Activated CD4-positive, CD25-positive, alpha-beta regulatory T cell treated with anti-CD3 and anti-CD28 coated beads, Interleukin-2, amount 50 U/mL, for 16 hours (primary cell): ENCODE results near the gene DRGX.

Experiments used
- DNase-seq: peaks from one replicate; pipeline ENCODE4 v3.0.0-alpha.2; 2020; ENCODE audit warnings: low read depth, low spot score

Gene DRGX

DNA sequence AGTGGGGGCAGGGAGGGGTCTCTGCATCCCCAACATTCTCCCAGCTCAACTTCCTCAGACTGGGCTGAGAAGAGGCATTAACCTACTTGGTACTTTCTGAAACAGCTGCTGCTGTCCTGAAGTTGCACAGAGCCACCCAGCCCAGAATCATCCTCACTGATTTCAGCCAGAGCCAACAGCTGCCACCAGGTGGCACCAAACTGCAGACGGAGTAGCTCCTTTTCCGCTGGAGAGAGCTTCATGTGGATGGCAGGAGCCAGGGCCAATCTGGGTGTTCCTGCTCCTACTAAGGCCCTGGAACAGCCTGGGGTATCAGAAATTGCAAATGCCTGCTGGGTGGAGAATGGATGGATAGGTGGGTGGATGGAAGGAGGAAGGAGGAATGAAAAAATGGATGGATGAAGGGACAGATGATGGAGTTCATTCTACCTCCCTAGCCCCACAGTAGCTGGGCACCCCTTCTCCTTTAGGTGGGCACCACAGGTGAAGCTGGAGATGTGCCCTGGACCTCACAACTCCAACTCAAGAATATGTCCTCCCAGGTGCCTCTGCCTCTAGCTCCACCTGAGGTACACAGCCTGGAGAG lies 11.8 kb upstream of the DRGX start:
- DNase-seq, result peak; percentile 34

- DNase-seq, result no peak
Measured at GRCh38 chr10:49407151-49407550, 11.3 kb upstream of the DRGX start.

GRCh38 chr10:49404321-49404878 lies 8.5 kb upstream of the DRGX start:
- no peak for DNase-seq

- no peak for DNase-seq
Measured at GRCh38 chr10:49403363-49403762, 7.5 kb upstream of the DRGX start.

- no peak for DNase-seq
Measured at GRCh38 chr10:49400365-49400764, 4.5 kb upstream of the DRGX start.

- DNase-seq, result no peak
Measured at GRCh38 chr10:49398986-49399385, 3.1 kb upstream of the DRGX start.

DNA sequence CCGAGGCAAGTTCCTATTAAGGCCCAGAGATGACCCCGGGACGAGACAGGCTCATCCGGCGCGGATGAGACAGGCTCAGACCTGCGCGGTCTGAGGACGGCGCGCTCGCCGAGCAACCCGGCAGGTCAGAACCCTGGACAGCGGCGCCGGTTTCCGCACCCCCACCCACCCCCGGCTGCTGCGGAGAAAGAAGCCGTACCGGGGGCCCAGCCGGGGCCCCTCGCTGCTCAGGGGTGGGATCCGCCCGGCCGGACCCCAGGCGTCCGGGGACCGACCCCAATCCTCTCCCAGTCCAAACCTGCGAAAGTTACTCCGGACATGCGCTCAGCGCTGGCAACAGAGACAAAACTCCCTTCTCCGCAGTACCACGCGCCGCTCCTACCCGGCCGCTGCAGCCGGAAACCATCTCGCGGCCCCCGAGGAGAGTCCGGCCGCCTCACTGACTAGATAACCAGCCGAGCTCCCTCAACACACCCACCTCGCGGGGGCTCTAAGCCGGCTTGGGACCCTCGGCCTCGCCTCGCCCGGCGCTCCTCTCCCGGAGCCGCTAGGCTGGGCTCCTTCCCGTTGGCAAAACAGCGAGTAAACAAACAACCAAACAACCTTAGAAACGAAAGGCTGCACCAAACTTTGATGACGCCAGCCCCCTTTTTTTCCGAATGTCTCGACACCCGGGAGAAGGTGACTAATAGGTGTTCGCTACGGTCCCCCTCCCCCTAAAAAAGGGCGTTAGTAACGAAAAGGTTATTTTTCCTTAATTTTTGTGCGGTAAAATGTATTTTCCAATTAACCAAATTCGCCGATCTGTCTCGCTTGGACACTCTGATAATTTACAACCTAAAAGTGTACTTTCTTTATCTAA lies 2.3 kb upstream of the DRGX start:
- DNase-seq, result no peak

- no peak for DNase-seq
Measured at GRCh38 chr10:49397036-49397999, 1.4 kb upstream of the DRGX start.

- no peak for DNase-seq
Measured at GRCh38 chr10:49396666-49396999, 744 bp upstream of the DRGX start.

GRCh38 chr10:49394933-49395740 lies 752 bp downstream of the DRGX start:
- no peak for DNase-seq

GRCh38 chr10:49393757-49394156 lies 2.1 kb downstream of the DRGX start:
- DNase-seq, result no peak

DNA sequence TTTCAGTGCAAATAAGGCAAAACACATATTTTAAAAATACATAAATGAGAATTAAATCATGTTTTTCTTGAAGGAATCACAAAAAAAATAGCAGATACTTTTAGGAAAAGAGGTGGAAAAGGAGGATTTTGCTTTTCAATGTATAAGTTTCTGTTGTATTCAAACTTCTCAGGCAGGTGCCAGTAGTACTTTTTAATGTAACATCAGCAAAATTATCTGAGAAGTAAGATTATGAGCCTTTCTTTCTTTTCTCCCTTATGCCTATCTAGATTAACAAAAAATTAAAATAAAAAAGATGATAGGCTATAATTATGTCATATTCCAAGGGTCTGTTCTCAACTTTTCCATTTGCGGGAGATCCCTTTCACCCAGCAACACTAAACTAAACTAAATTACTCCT lies 2.6 kb downstream of the DRGX start:
- DNase-seq, result no peak

GRCh38 chr10:49389361-49389933 lies 6.4 kb downstream of the DRGX start:
- DNase-seq, result no peak

- DNase-seq, result no peak
Measured at GRCh38 chr10:49388161-49388560, 7.7 kb downstream of the DRGX start.

DNA sequence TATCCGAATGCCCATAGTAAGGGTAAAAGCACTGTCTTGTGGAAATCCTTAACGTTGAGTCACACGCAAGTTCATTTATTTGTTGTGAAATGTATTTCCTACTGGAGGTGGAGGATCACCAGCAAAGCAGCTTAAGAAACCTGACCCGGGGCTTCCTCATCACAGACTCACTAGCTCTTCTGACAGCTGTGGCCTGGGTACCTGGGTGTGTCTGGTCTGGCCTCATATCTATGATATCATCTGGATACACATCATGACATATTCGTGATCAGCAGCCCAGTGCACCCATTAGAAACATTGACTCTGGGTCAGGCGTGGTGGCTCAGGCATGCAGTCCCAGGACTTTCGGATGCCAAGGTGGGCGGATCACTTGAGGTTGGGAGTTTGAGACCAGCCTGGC lies 8.8 kb downstream of the DRGX start:
- DNase-seq, result no peak

GRCh38 chr10:49385939-49386922 lies 9.7 kb downstream of the DRGX start:
- DNase-seq, result no peak

GRCh38 chr10:49384268-49384953 lies 11.5 kb downstream of the DRGX start:
- DNase-seq, result no peak

DNA sequence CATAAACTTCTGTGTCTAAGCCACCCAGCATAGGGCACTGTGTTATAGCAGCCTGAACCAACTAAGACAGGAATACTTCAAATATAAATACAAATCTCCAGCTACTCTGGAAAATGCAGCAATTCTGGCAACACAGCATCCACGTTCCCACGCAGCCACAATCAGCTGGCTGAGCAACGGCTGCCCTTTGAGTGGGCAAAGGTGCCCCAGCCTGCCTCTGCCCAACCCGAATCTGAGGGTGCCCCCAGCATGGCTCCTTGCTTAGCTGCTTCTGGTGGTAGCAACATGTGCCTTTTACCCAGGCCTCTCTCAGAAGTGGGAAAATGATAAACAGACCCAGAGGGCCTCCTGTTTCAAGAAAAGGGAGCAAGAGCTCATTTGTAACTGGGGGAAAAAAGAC lies 12.0 kb downstream of the DRGX start:
- no peak for DNase-seq

DNA sequence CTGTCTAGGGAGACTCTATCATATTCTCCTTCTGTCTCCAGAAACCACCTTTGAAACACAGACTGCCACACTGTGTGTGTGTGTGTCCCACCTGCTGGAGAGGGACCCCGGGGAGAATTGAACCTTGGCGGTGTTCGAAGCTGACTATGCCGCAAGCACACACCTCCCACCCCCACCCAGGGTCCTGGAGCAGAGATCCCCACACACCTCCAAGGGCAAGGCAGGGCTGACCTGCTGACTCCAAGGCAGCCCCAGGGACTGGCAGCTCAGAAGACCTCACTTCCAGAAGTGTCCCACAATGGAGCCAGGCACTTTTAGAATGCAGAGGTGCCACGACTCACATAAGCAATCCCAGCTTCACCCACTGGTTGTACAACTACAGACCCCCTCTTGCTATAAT lies 13.1 kb downstream of the DRGX start:
- DNase-seq, result no peak
